ENCODE results near the gene RPTOR. TPM values are rescaled to one million over a fixed set of nuclear protein-coding genes. Genes with fewer than 3 reads are reported as not detected.

The RPTOR gene
- total RNA-seq, 6 donors from 2014 or later: 26.8 to 109 (median 36.8) TPM

GRCh38 chr17:80609757-80610156 lies 65.1 kb downstream of the RPTOR start:
- 78 to 84% methylated on average over 5 of the region's 5 CpGs for WGBS, 2 donors
- no peaks in the 10 kb centered on the region for H3K36me3 ChIP-seq
- no peak for ATAC-seq (ENCODE audit: low FRiP score in 2 of 2)

GRCh38 chr17:80611816-80612215 lies 67.2 kb downstream of the RPTOR start:
- no peaks in the 10 kb centered on the region for H3K36me3 ChIP-seq
- peaks cover 0 to 15% (median 8%) of the 10 kb centered on the region in 4 donors for H3K4me1 ChIP-seq
- TF ChIP-seq EP300 (IDR thresholded peaks at IDR 0.05) (no peak), POLR2A (IDR thresholded peaks at IDR 0.05) (no peak), POLR2AphosphoS5 (IDR thresholded peaks at IDR 0.05) (no peak), CTCF (IDR thresholded peaks at IDR 0.05) (no peak)
- WGBS, 2 donors: 38 to 66% methylated on average over 1 of the region's 1 CpG
- H3K9me3 ChIP-seq: no peaks in the 10 kb centered on the region
- ATAC-seq (ENCODE audit: low FRiP score in 2 of 2) (no peak), DNase-seq (no peak)
- H3K27ac ChIP-seq: no peak overlapping the region
- H3K27me3 ChIP-seq: no peaks in the 10 kb centered on the region
- no peak overlapping the region for H3K4me3 ChIP-seq

More at GRCh38 chr17:80609757-80610156, 65.1 kb downstream of the RPTOR start:
- Histone ChIP-seq H3K27ac (no peak overlapping the region), H3K4me1 (peaks cover 0 to 15% (median 8%) of the 10 kb centered on the region in 4 donors), H3K27me3 (no peaks in the 10 kb centered on the region), H3K9me3 (no peaks in the 10 kb centered on the region), H3K4me3 (no peak overlapping the region)
- TF ChIP-seq CTCF (IDR thresholded peaks at IDR 0.05) (no peak), EP300 (IDR thresholded peaks at IDR 0.05) (no peak), POLR2AphosphoS5 (IDR thresholded peaks at IDR 0.05) (no peak), POLR2A (IDR thresholded peaks at IDR 0.05) (no peak)
- no peak for DNase-seq

GRCh38 chr17:80612997-80613731 lies 68.5 kb downstream of the RPTOR start:
- no peaks in the 10 kb centered on the region for H3K27me3 ChIP-seq
- no peak overlapping the region for H3K4me3 ChIP-seq
- no peaks in the 10 kb centered on the region for H3K9me3 ChIP-seq
- no peak for ATAC-seq (ENCODE audit: low FRiP score in 2 of 2)
- H3K27ac ChIP-seq: peak overlapping the region in 1 of 4 donors; percentile 18
- WGBS, 2 donors: 79 to 80% methylated on average over 15 of the region's 15 CpGs
- no peak for TF ChIP-seq POLR2A (IDR thresholded peaks at IDR 0.05)
- no peak for TF ChIP-seq POLR2AphosphoS5 (IDR thresholded peaks at IDR 0.05)
- no peak for TF ChIP-seq EP300 (IDR thresholded peaks at IDR 0.05)
- no peaks in the 10 kb centered on the region for H3K36me3 ChIP-seq
- peaks cover 0 to 15% (median 8%) of the 10 kb centered on the region in 4 donors for H3K4me1 ChIP-seq
- peak in 1 of 2 donors; percentile 38 for DNase-seq

- H3K36me3 ChIP-seq: no peaks in the 10 kb centered on the region
- peak overlapping the region in 1 of 4 donors; percentile 18 for H3K27ac ChIP-seq
- H3K4me1 ChIP-seq: peaks cover 0 to 15% (median 8%) of the 10 kb centered on the region in 4 donors
- no peaks in the 10 kb centered on the region for H3K9me3 ChIP-seq
- no peak overlapping the region for H3K4me3 ChIP-seq
- no peaks in the 10 kb centered on the region for H3K27me3 ChIP-seq
- no peak for DNase-seq
- TF ChIP-seq POLR2A (IDR thresholded peaks at IDR 0.05): no peak
- TF ChIP-seq EP300 (IDR thresholded peaks at IDR 0.05): no peak
- no peak for TF ChIP-seq CTCF (IDR thresholded peaks at IDR 0.05)
- no peak for TF ChIP-seq POLR2AphosphoS5 (IDR thresholded peaks at IDR 0.05)
- no peak for ATAC-seq (ENCODE audit: low FRiP score in 2 of 2)
- 81 to 88% methylated on average over 12 of the region's 12 CpGs for WGBS, 2 donors
Observed at GRCh38 chr17:80613732-80614071, 69.1 kb downstream of the RPTOR start.

- ATAC-seq (ENCODE audit: low FRiP score in 2 of 2) (no peak), DNase-seq (no peak)
- Histone ChIP-seq H3K4me3 (no peak overlapping the region), H3K27ac (no peak overlapping the region), H3K4me1 (peaks cover 0 to 15% (median 8%) of the 10 kb centered on the region in 4 donors), H3K9me3 (no peaks in the 10 kb centered on the region), H3K36me3 (no peaks in the 10 kb centered on the region), H3K27me3 (no peaks in the 10 kb centered on the region)
- 80 to 86% methylated on average over 12 of the region's 12 CpGs for WGBS, 2 donors
- TF ChIP-seq EP300 (IDR thresholded peaks at IDR 0.05) (no peak), POLR2A (IDR thresholded peaks at IDR 0.05) (no peak), CTCF (IDR thresholded peaks at IDR 0.05) (no peak), POLR2AphosphoS5 (IDR thresholded peaks at IDR 0.05) (no peak)
Observed at GRCh38 chr17:80614332-80615047, 69.9 kb downstream of the RPTOR start.

Measured in upper lobe of left lung (tissue), 6 donors.